HCT116 (cell line): ENCODE results near the gene WFDC2. TPM values are rescaled to one million over a fixed set of nuclear protein-coding genes. Genes with fewer than 3 reads are reported as not detected.

Source experiments
- ATAC-seq: fragments of 200-7000 bp; cut with Tn5 transposase; 2 replicates; pipeline ENCODE4 v1.9.1; 2020; ENCODE audit warnings: mild to moderate bottlenecking, moderate library complexity
- BruUV-seq: library from RNA; stranded (reverse); fragments of 400-500 nt; replicated peaks from 2 replicates; lab custom pipeline; 2021; lab: Mats Ljungman, UMichigan
- CTCF ChIA-PET: fragments of 300-600 bp; sonication (Branson Sonifier 250); formaldehyde crosslinking; loops from one replicate; lab custom pipeline; 2021; ENCODE audit warnings: antibody characterized with exemption; lab: Charles Lee
- POLR2A ChIA-PET: fragments of 300-600, 350-600 bp; sonication (Branson Sonifier 250); formaldehyde crosslinking; loops from one replicate; lab custom pipeline; 2021; ENCODE audit warnings: antibody characterized with exemption; lab: Charles Lee
- RAD21 ChIA-PET, 2 experiments: fragments of 300-600 bp; sonication (Branson Sonifier 250); formaldehyde crosslinking; loops; one replicate each; lab custom pipeline; 2023; ENCODE audit warnings: low total read pairs in 2 of 2; ENCODE audit not compliant: uncharacterized antibody in 2 of 2, unreplicated experiment in 2 of 2, low non-redundant PET in 1 of 2; lab: Charles Lee
- DNase-seq: peaks from one replicate; pipeline ENCODE4 v3.0.0-alpha.2; 2010; ENCODE audit warnings: low read depth, low spot score
- H2AFZ ChIP-seq: fragments of 200-600 bp; shearing (Covaris generic), sonication (generic); 2 replicates; pipeline ENCODE4 v1.6.1; 2017; ENCODE audit warnings: low read depth, mixed run types, mixed read lengths, antibody characterized with exemption, low read length; ENCODE audit not compliant: poor library complexity, severe bottlenecking
- H3K27ac ChIP-seq: 2 replicates; pipeline ENCODE4 v1.5.1; 2012; ENCODE audit warnings: low read depth, low read length
- H3K27me3 ChIP-seq: fragments of 200-600 bp; sonication (generic); 2 replicates; pipeline ENCODE4 v1.6.1; 2016; ENCODE audit warnings: mixed run types, low read length, mixed read lengths; ENCODE audit not compliant: insufficient read depth
- H3K36me3 ChIP-seq, 2 experiments: fragments of 200-500 bp in 1 of 2; fragments of 200-600 bp in 1 of 2; sonication (Bioruptor generic) in 1 of 2; sonication (generic) in 1 of 2; 2 replicates each; pipeline versions ENCODE4 v1.5.1 to v1.6.1; 2014 to 2016; ENCODE audit warnings: low read length in 2 of 2, inconsistent platforms in 1 of 2, mixed read lengths in 1 of 2, mixed run types in 1 of 2; ENCODE audit not compliant: insufficient read depth in 2 of 2, control insufficient read depth in 1 of 2
- H3K4me1 ChIP-seq, 2 experiments: fragments of 200-600 bp in 1 of 2; sonication (generic) in 1 of 2; 2 replicates each; pipeline versions ENCODE4 v1.5.1 to v1.6.1; 2012 to 2017; ENCODE audit warnings: low read length in 2 of 2, inconsistent platforms in 1 of 2, mild to moderate bottlenecking in 1 of 2, mixed read lengths in 1 of 2, mixed run types in 1 of 2, moderate library complexity in 1 of 2; ENCODE audit not compliant: insufficient read depth in 2 of 2, control insufficient read depth in 1 of 2
- H3K4me2 ChIP-seq: fragments of 200-600 bp; sonication (generic); 2 replicates; pipeline ENCODE4 v1.6.1; 2017; ENCODE audit warnings: mixed run types, low read length, mixed read lengths
- H3K4me3 ChIP-seq, 2 experiments: fragments of 200-600 bp in 1 of 2; sonication (generic) in 1 of 2; replicated peaks in 1 of 2; 2 replicates each; pipeline ENCODE4 v1.5.1; 2011 to 2016; ENCODE audit warnings: low read length in 2 of 2, control low read depth in 1 of 2, low read depth in 1 of 2, mild to moderate bottlenecking in 1 of 2, mixed read lengths in 1 of 2, mixed run types in 1 of 2
- H3K79me2 ChIP-seq: fragments of 200-600 bp; sonication (generic); 2 replicates; pipeline ENCODE4 v1.6.1; 2017; ENCODE audit warnings: mild to moderate bottlenecking, mixed run types, low read length, moderate library complexity, mixed read lengths; ENCODE audit not compliant: insufficient read depth
- H3K9ac ChIP-seq: fragments of 200-600 bp; sonication (generic); 2 replicates; pipeline ENCODE4 v1.6.1; 2016; ENCODE audit warnings: low read length, mixed read lengths
- H3K9me2 ChIP-seq: fragments of 200-600 bp; sonication (generic), shearing (Covaris generic); 2 replicates; pipeline ENCODE4 v1.6.1; 2017; ENCODE audit warnings: mixed run types, mild to moderate bottlenecking, moderate library complexity; ENCODE audit not compliant: insufficient read depth
- H3K9me3 ChIP-seq, 2 experiments: fragments of 200-500 bp in 1 of 2; fragments of 200-600 bp in 1 of 2; sonication (Bioruptor generic) in 1 of 2; sonication (generic) in 1 of 2; 2 replicates each; pipeline ENCODE4 v1.6.1; 2014 to 2017; ENCODE audit warnings: low read length in 2 of 2, mixed read lengths in 2 of 2, inconsistent platforms in 1 of 2, low read depth in 1 of 2, mild to moderate bottlenecking in 1 of 2, mixed run types in 1 of 2, moderate library complexity in 1 of 2; ENCODE audit not compliant: control insufficient read depth in 1 of 2, insufficient read depth in 1 of 2
- H4K20me1 ChIP-seq: fragments of 200-600 bp; sonication (generic), shearing (Covaris generic); 2 replicates; pipeline ENCODE4 v1.6.1; 2017; ENCODE audit warnings: mixed run types, mild to moderate bottlenecking, moderate library complexity; ENCODE audit not compliant: insufficient read depth
- CBX3 ChIP-seq: IDR thresholded peaks from 2 replicates; pipeline ENCODE4 v1.6.1; 2012; ENCODE audit warnings: low read depth
- EGR1 ChIP-seq: IDR thresholded peaks from 2 replicates; pipeline ENCODE4 v1.6.1; 2012; ENCODE audit warnings: low read depth
- ELF1 ChIP-seq: IDR thresholded peaks from 2 replicates; pipeline ENCODE4 v1.6.1; 2012; ENCODE audit warnings: low read depth, borderline replicate concordance
- EZH2 ChIP-seq: fragments of 200-600 bp; sonication (generic); IDR thresholded peaks from 2 replicates; pipeline ENCODE4 v1.6.1; 2017; ENCODE audit warnings: antibody characterized with exemption, mixed run types
- JUND ChIP-seq: IDR thresholded peaks from 2 replicates; pipeline ENCODE4 v1.6.1; 2012
- POLR2A ChIP-seq: IDR thresholded peaks from 2 replicates; pipeline ENCODE4 v1.7.0; 2011; ENCODE audit warnings: borderline replicate concordance; ENCODE audit not compliant: insufficient read depth, insufficient read length; ENCODE audit errors: extremely low read depth
- POLR2AphosphoS5 ChIP-seq: IDR thresholded peaks from 2 replicates; pipeline ENCODE4 v1.6.1; 2011; ENCODE audit warnings: mild to moderate bottlenecking, low read depth, low read length, moderate library complexity
- RAD21 ChIP-seq: IDR thresholded peaks from 2 replicates; pipeline ENCODE4 v1.6.1; 2012; ENCODE audit warnings: low read depth, mild to moderate bottlenecking
- SP1 ChIP-seq: IDR thresholded peaks from 2 replicates; pipeline ENCODE4 v1.6.1; 2012; ENCODE audit warnings: low read depth
- SRF ChIP-seq: IDR thresholded peaks from 2 replicates; pipeline ENCODE4 v1.6.1; 2012; ENCODE audit warnings: low read depth
- TCF7L2 ChIP-seq: IDR thresholded peaks from 2 replicates; pipeline ENCODE4 v1.7.0; 2011; ENCODE audit warnings: borderline replicate concordance, inconsistent platforms; ENCODE audit not compliant: insufficient read depth, insufficient read length; ENCODE audit errors: extremely low read depth
- ZFX ChIP-seq: fragments of 450-650 bp; IDR thresholded peaks from 2 replicates; pipeline ENCODE4 v1.6.1; 2017
- ZNF274 ChIP-seq: fragments of 200-500 bp; sonication (Bioruptor generic); IDR thresholded peaks from 2 replicates; pipeline ENCODE4 v1.6.1; 2014; ENCODE audit warnings: mild to moderate bottlenecking, low read depth, low read length, inconsistent platforms
- intact Hi-C: fragments of 100-400 bp; cut with micrococcal nuclease; formaldehyde crosslinking; loops from 2 replicates; pipeline ENCODE4 v1.10.0; 2022
- total RNA-seq: library from RNA; stranded (reverse); gene quantifications from one replicate; pipeline ENCODE4 v1.2.1, GENCODE V29; 2021; ENCODE audit not compliant: unreplicated experiment
- TF ChIP-seq, protein P1 (sequence below): IDR thresholded peaks from 2 replicates; pipeline ENCODE4 v1.6.1; 2011; ENCODE audit warnings: mild to moderate bottlenecking, low read length, moderate library complexity; ENCODE audit not compliant: insufficient replicate concordance; ENCODE audit errors: extremely low read depth
- TF ChIP-seq, protein P2 (sequence below), 3 experiments: fragments of 200-600 bp in 1 of 3; sonication (generic) in 1 of 3; IDR thresholded peaks in 2 of 3; conservative IDR thresholded peaks in 1 of 3; 2 replicates each; pipeline ENCODE4 v1.5.1; 2012 to 2017; ENCODE audit warnings: low read depth in 2 of 3, low read length in 2 of 3, antibody characterized with exemption in 1 of 3, borderline replicate concordance in 1 of 3, control low read depth in 1 of 3, mild to moderate bottlenecking in 1 of 3, mixed read lengths in 1 of 3, mixed run types in 1 of 3, moderate library complexity in 1 of 3; ENCODE audit not compliant: insufficient read depth in 1 of 3
- TF ChIP-seq, protein P3 (sequence below): IDR thresholded peaks from 2 replicates; pipeline ENCODE4 v1.6.1; 2012

WFDC2 gene
- total RNA-seq, 1 experiment from 2014 or later, result 1.1 TPM

DNA sequence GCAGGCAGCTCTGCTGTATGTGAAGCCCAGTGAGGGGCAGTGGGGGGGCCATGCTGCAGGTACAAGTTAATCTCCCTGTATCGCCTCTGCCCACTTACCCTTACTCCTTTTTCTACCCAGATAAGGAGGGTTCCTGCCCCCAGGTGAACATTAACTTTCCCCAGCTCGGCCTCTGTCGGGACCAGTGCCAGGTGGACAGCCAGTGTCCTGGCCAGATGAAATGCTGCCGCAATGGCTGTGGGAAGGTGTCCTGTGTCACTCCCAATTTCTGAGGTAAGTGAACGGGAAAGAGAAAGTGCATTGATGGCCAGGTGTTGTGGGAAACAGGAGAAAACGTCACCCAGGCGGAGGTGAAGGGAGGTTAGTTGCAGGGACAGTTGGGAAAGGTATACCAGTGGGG, 10.3 kb downstream of the WFDC2 start:
- H2AFZ ChIP-seq, result no peak overlapping the region
- no TSS peak for BruUV-seq
- H3K9ac ChIP-seq, result no peak overlapping the region
- no peaks in the 10 kb centered on the region for H3K79me2 ChIP-seq
- no peak overlapping the region for H3K4me3 ChIP-seq
- H4K20me1 ChIP-seq, result no peaks in the 10 kb centered on the region
- H3K4me1 ChIP-seq, result no peaks in the 10 kb centered on the region
- ATAC-seq (no peak), DNase-seq (no peak)
- intact Hi-C loops, result no loop called here
- ChIA-PET RAD21 (no interaction called here), CTCF (no interaction called here), POLR2A (no interaction called here)
- peaks cover 7% of the 10 kb centered on the region; the same call in 1 of the 2 replicates for H3K27me3 ChIP-seq
- no peaks in the 10 kb centered on the region for H3K9me2 ChIP-seq
- TF ChIP-seq, protein P1, sequence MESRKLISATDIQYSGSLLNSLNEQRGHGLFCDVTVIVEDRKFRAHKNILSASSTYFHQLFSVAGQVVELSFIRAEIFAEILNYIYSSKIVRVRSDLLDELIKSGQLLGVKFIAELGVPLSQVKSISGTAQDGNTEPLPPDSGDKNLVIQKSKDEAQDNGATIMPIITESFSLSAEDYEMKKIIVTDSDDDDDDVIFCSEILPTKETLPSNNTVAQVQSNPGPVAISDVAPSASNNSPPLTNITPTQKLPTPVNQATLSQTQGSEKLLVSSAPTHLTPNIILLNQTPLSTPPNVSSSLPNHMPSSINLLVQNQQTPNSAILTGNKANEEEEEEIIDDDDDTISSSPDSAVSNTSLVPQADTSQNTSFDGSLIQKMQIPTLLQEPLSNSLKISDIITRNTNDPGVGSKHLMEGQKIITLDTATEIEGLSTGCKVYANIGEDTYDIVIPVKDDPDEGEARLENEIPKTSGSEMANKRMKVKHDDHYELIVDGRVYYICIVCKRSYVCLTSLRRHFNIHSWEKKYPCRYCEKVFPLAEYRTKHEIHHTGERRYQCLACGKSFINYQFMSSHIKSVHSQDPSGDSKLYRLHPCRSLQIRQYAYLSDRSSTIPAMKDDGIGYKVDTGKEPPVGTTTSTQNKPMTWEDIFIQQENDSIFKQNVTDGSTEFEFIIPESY, result no peak
- TF ChIP-seq EGR1, result no peak
- TF ChIP-seq JUND, result no peak
- no peak for TF ChIP-seq EZH2
- TF ChIP-seq, protein P2, sequence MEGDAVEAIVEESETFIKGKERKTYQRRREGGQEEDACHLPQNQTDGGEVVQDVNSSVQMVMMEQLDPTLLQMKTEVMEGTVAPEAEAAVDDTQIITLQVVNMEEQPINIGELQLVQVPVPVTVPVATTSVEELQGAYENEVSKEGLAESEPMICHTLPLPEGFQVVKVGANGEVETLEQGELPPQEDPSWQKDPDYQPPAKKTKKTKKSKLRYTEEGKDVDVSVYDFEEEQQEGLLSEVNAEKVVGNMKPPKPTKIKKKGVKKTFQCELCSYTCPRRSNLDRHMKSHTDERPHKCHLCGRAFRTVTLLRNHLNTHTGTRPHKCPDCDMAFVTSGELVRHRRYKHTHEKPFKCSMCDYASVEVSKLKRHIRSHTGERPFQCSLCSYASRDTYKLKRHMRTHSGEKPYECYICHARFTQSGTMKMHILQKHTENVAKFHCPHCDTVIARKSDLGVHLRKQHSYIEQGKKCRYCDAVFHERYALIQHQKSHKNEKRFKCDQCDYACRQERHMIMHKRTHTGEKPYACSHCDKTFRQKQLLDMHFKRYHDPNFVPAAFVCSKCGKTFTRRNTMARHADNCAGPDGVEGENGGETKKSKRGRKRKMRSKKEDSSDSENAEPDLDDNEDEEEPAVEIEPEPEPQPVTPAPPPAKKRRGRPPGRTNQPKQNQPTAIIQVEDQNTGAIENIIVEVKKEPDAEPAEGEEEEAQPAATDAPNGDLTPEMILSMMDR (IDR thresholded peaks at IDR 0.05 in 2 of 3, conservative IDR thresholded peaks at IDR 0.05 in 1 of 3; ENCODE audit: borderline replicate concordance in 1 of 3, insufficient read depth in 1 of 3, low read depth in 2 of 3, low read length in 2 of 3), result no peak
- TF ChIP-seq, protein P3, sequence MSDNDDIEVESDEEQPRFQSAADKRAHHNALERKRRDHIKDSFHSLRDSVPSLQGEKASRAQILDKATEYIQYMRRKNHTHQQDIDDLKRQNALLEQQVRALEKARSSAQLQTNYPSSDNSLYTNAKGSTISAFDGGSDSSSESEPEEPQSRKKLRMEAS, result no peak
- no peak for TF ChIP-seq SP1
- no peak for TF ChIP-seq POLR2AphosphoS5
- no peak for TF ChIP-seq TCF7L2
- no peak for TF ChIP-seq ZFX
- no peak for TF ChIP-seq ZNF274
- no peak for TF ChIP-seq RAD21
- TF ChIP-seq CBX3, result no peak
- TF ChIP-seq ELF1, result no peak
- no peak for TF ChIP-seq POLR2A
- TF ChIP-seq SRF, result no peak
- H3K27ac ChIP-seq, result no peak overlapping the region
- H3K9me3 ChIP-seq, result no peaks in the 10 kb centered on the region
- no peaks in the 10 kb centered on the region for H3K36me3 ChIP-seq
- H3K4me2 ChIP-seq, result no peak overlapping the region
